Adrenal gland (tissue), 19 donors: Measurements from ENCODE around the gene RMND5A. TPM values are rescaled to one million over a fixed set of nuclear protein-coding genes. Genes with fewer than 3 reads are reported as not detected.
A peak's percentile ranks its signal among the peaks of the same experiment; 100 is the strongest.
"Not testable (repeated sequence)": the region's sequence is repeated elsewhere in the genome, so short reads cannot be mapped to it uniquely, and the experiment has no call there.

Source experiments
- DNase-seq, 7 donors: peaks; one replicate each; pipeline ENCODE4 v3.0.0-alpha.2; 2019 to 2020
- H3K27ac ChIP-seq, 5 donors: fragments of 200-600 bp; sonication (generic) in 4 of 5; 1 replicate in 3 of 5; 2 replicates in 2 of 5; pipeline versions ENCODE4 v1.5.1 to v1.8.0; 2016 to 2020; ENCODE audit warnings: mild to moderate bottlenecking in 1 of 5
- H3K27me3 ChIP-seq: fragments of 200-600 bp; 2 replicates; pipeline ENCODE4 v1.8.0; 2021
- H3K36me3 ChIP-seq, 2 donors: fragments of 200-600 bp; replicated peaks in 1 of 2; 1 replicate in 1 of 2; 2 replicates in 1 of 2; pipeline versions ENCODE4 v1.5.1 to v1.8.0; 2018 to 2022
- H3K4me1 ChIP-seq, 2 donors: fragments of 200-600 bp; replicated peaks in 1 of 2; 1 replicate in 1 of 2; 2 replicates in 1 of 2; pipeline versions ENCODE4 v1.5.1 to v1.8.0; 2018 to 2021
- H3K4me3 ChIP-seq, 4 donors: fragments of 200-600 bp; sonication (generic) in 3 of 4; one replicate each; pipeline ENCODE4 v1.5.1; 2016 to 2018
- H3K9me3 ChIP-seq, 3 donors: fragments of 200-600 bp; sonication (generic) in 1 of 3; replicated peaks in 1 of 3; 1 replicate in 2 of 3; 2 replicates in 1 of 3; pipeline versions ENCODE4 v1.5.1 to v1.8.0; 2016 to 2021
- CTCF ChIP-seq, 6 experiments: fragments of 450-650 bp in 4 of 6; fragments of 200-600 bp in 2 of 6; sonication (generic) in 1 of 6; IDR thresholded peaks; 1 replicate in 5 of 6; 2 replicates in 1 of 6; pipeline versions ENCODE4 v1.5.1 to v1.8.0; 2016 to 2021; ENCODE audit warnings: antibody characterized with exemption in 6 of 6, mild to moderate bottlenecking in 2 of 6, moderate library complexity in 1 of 6
- POLR2A ChIP-seq, 2 donors: fragments of 450-650 bp; IDR thresholded peaks; one replicate each; pipeline ENCODE4 v1.6.1; 2017; ENCODE audit warnings: antibody characterized with exemption in 2 of 2, mild to moderate bottlenecking in 2 of 2, moderate library complexity in 1 of 2
- WGBS, 4 donors: extraction: QIAGEN DNeasy Blood & Tissue Kit in 2 of 4; methylation state at CpG; one replicate each; pipeline versions ENCODE4 v1.1.5 to v1.1.7; 2013 to 2017; 5-methylcytosine and 5-hydroxymethylcytosine counted together
- intact Hi-C, 2 donors: fragments of 100-400 bp; cut with DNase I; formaldehyde crosslinking; loops; one replicate each; pipeline versions ENCODE4 v1.14.1 to v1.15.0; 2022 to 2023
- long read RNA-seq, 10 donors: library from polyadenylated mRNA in 3 of 10; unstranded in 2 of 10; stranded (forward) in 1 of 10; transcript quantifications; one replicate each; pipeline ENCODE4 v2.0.0 and lab custom pipeline, GENCODE V29; 2021 to 2026
- polyA plus RNA-seq, 3 donors: library from polyadenylated mRNA; stranded (reverse); fragments of 200-250 nt in 2 of 3; fragments of 350-450 nt in 1 of 3; fragmentation: Illumina TruSeq in 1 of 3; extraction: RNeasy Lipid Tissue Mini Kit (QIAGEN cat#74804) in 1 of 3; gene quantifications; one replicate each; pipeline ENCODE4 v1.2.3, GENCODE V29; 2013 to 2014
- total RNA-seq, 9 donors: library from RNA; depleted of rRNA in 4 of 9; stranded (reverse); fragments of >200 nt in 4 of 9; fragments of 120-200 nt in 1 of 9; fragmentation: NEBNext Ultra II Directional in 1 of 9; extraction: Animal tissue kit (Norgen Biotek cat#: 25700) in 1 of 9; gene quantifications; one replicate each; pipeline versions ENCODE4 v1.1.0 to v1.2.4, GENCODE V29; 2013 to 2023
- donor health status: healthy with polysubstance abuse.
- donor health status: Bipolar disorder and iron deficiency.
- donor health status: DM: yes; HTN: yes; CAD: no.
- donor health status: DM: no; HTN: no; CAD: no.
- donor health status: DM: no; HTN: no; CAD: no.
- donor health status: DM: yes; HTN: yes; CAD: no.

The RMND5A gene
- total RNA-seq (10 to 100 TPM; 22.8 to 45.9 (median 38.8) TPM), polyA plus RNA-seq (10 to 100 TPM in 2 of 3 donors, 1 to 10 TPM in 1; 8.2 to 28.4 (median 11.7) TPM)
- long read RNA-seq, donor 1, full-length matches to known transcripts = 2 of 2 reads
- long read RNA-seq, donor 1, partial matches to known transcripts = 0 of 2 reads
- long read RNA-seq, donor 1, other reads (novel, unspliced or antisense) = 0 of 2 reads
- long read RNA-seq, donor 2, full-length matches to known transcripts = 4 of 16 reads
- long read RNA-seq, donor 2, partial matches to known transcripts = 12 of 16 reads
- long read RNA-seq, donor 2, other reads (novel, unspliced or antisense) = 0 of 16 reads
- long read RNA-seq, donor 3, full-length matches to known transcripts = 1 of 1 reads
- long read RNA-seq, donor 3, partial matches to known transcripts = 0 of 1 reads
- long read RNA-seq, donor 3, other reads (novel, unspliced or antisense) = 0 of 1 reads
- long read RNA-seq, donor 4, partial matches to known transcripts = 1 of 12 reads
- long read RNA-seq, donor 4, other reads (novel, unspliced or antisense) = 11 of 12 reads
- long read RNA-seq, donor 5, full-length matches to known transcripts = 24 of 28 reads
- long read RNA-seq, donor 5, partial matches to known transcripts = 0 of 28 reads
- long read RNA-seq, donor 5, other reads (novel, unspliced or antisense) = 4 of 28 reads
- long read RNA-seq, donor 6, partial matches to known transcripts = 0 of 3 reads
- long read RNA-seq, donor 6, other reads (novel, unspliced or antisense) = 3 of 3 reads
- long read RNA-seq, donor 7, full-length matches to known transcripts = 1 of 1 reads
- long read RNA-seq, donor 7, partial matches to known transcripts = 0 of 1 reads
- long read RNA-seq, donor 7, other reads (novel, unspliced or antisense) = 0 of 1 reads
- long read RNA-seq, donor 8, full-length matches to known transcripts = 11 of 11 reads
- long read RNA-seq, donor 8, partial matches to known transcripts = 0 of 11 reads
- long read RNA-seq, donor 8, other reads (novel, unspliced or antisense) = 0 of 11 reads
- long read RNA-seq, donor 9, full-length matches to known transcripts = 2 of 2 reads
- long read RNA-seq, donor 9, partial matches to known transcripts = 0 of 2 reads
- long read RNA-seq, donor 9, other reads (novel, unspliced or antisense) = 0 of 2 reads
- long read RNA-seq, donor 10, full-length matches to known transcripts = 2 of 2 reads
- long read RNA-seq, donor 10, partial matches to known transcripts = 0 of 2 reads
- long read RNA-seq, donor 10, other reads (novel, unspliced or antisense) = 0 of 2 reads

GRCh38 chr2:86719637-86720539, at the start of gene RMND5A:
Gene RMND5A (plus strand): TSS chr2:86720291. CDS start chr2:86720668, 377 bp downstream.
- H3K4me1 ChIP-seq, H3K9me3 ChIP-seq, H3K27me3 ChIP-seq, H3K36me3 ChIP-seq, intact Hi-C loops: not testable (repeated sequence)
- 0% methylated on average over 4 to 69 of the region's 95 CpGs; no CpG with 5 or more reads in 1 of the 4 donors for WGBS, 4 donors
- Histone ChIP-seq H3K27ac (peak within 1 kb of the TSS; percentile 60 to 95 (median 85)), H3K4me3 (peak within 1 kb of the TSS; percentile 40 to 86 (median 56))
- peak; percentile 62 to 82 for TF ChIP-seq POLR2A (IDR thresholded peaks at IDR 0.05)
- peak; percentile 94 to 98 (median 94) for DNase-seq

GRCh38 chr2:86671337-86671981, 48.6 kb upstream of the RMND5A start:
- Histone ChIP-seq H3K36me3 (no peaks in the 10 kb centered on the region), H3K9me3 (no peaks in the 10 kb centered on the region), H3K27me3 (no peaks in the 10 kb centered on the region), H3K4me1 (peaks cover 10 to 13% of the 10 kb centered on the region in 2 donors), H3K27ac (peak overlapping the region in 2 of 5 donors; percentile 26 to 50), H3K4me3 (no peak overlapping the region)
- intact Hi-C loops = no loop called here
- 31 to 38% (median 37%) methylated on average over 5 of the region's 5 CpGs for WGBS, 4 donors
- DNase-seq = peak; percentile 32 to 60 (median 51)
- TF ChIP-seq CTCF (IDR thresholded peaks at IDR 0.05) = no peak
- TF ChIP-seq POLR2A (IDR thresholded peaks at IDR 0.05) = no peak

- intact Hi-C loops = no loop called here
- TF ChIP-seq POLR2A (IDR thresholded peaks at IDR 0.05) (no peak), CTCF (IDR thresholded peaks at IDR 0.05) (no peak)
- peak in 1 of 7 donors; percentile 21 for DNase-seq
- Histone ChIP-seq H3K9me3 (no peaks in the 10 kb centered on the region), H3K4me3 (no peak overlapping the region), H3K4me1 (peaks cover 10 to 13% of the 10 kb centered on the region in 2 donors), H3K27ac (no peak overlapping the region), H3K36me3 (no peaks in the 10 kb centered on the region), H3K27me3 (no peaks in the 10 kb centered on the region)
- 66 to 81% (median 73%) methylated on average over 3 of the region's 3 CpGs for WGBS, 4 donors
Measured at GRCh38 chr2:86672027-86672545, 48.0 kb upstream of the RMND5A start.
